ENCODE measurements around the gene CDC42BPB.

DNA sequence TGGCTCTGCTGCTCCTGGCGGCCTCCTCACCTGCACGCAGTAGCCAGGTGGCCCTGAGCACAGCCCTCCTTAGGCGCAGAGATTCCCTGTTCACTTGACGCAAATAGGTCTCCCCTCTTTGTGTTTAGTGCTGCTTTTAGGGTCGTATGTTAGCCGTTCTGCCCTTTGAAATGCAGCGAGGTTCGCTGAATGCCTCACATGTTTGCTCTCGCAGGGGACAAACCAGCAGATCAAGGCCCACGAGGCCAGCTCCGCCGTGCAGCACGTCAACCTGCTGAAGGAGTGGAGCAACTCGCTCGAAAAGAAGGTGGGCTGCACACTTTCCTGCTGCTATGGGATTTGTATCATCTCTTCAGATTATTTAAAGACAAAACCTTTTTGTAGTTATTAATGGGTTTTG is 166.2 kb downstream of the CDC42BPB start:
- TF ChIP-seq, protein P1, sequence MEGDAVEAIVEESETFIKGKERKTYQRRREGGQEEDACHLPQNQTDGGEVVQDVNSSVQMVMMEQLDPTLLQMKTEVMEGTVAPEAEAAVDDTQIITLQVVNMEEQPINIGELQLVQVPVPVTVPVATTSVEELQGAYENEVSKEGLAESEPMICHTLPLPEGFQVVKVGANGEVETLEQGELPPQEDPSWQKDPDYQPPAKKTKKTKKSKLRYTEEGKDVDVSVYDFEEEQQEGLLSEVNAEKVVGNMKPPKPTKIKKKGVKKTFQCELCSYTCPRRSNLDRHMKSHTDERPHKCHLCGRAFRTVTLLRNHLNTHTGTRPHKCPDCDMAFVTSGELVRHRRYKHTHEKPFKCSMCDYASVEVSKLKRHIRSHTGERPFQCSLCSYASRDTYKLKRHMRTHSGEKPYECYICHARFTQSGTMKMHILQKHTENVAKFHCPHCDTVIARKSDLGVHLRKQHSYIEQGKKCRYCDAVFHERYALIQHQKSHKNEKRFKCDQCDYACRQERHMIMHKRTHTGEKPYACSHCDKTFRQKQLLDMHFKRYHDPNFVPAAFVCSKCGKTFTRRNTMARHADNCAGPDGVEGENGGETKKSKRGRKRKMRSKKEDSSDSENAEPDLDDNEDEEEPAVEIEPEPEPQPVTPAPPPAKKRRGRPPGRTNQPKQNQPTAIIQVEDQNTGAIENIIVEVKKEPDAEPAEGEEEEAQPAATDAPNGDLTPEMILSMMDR (IDR thresholded peaks at IDR 0.05), result no peak
- TF ChIP-seq POLR2A (IDR thresholded peaks at IDR 0.05; ENCODE audit: low read depth), result no peak
- no peak for TF ChIP-seq POLR2AphosphoS5 (IDR thresholded peaks at IDR 0.05)
- no peak for TF ChIP-seq EP300 (IDR thresholded peaks at IDR 0.05)

Data from esophagus muscularis mucosa (tissue), 4 donors.